ENCODE results near the gene EFNA3. TPM values are rescaled to one million over a fixed set of nuclear protein-coding genes. Genes with fewer than 3 reads are reported as not detected.

EFNA3 gene
- total and polyA plus RNA-seq, 2 experiments from 2014 or later, result 10.3 to 13.6 TPM

GRCh38 chr1:155064832-155065429 lies 13.7 kb upstream of the EFNA3 start:
- Histone ChIP-seq H4K20me1 (replicated peaks; ENCODE audit: insufficient read depth) (peaks cover 22% of the 10 kb centered on the region), H3K79me2 (replicated peaks; ENCODE audit: insufficient read depth) (peaks cover 14% of the 10 kb centered on the region), H3K27me3 (ENCODE audit: insufficient read depth) (peaks cover 6% of the 10 kb centered on the region; the same call in 1 of the 2 replicates), H3K27ac (ENCODE audit: low read depth) (no peak overlapping the region), H3K4me2 (peak overlapping the region; percentile 94), H3K9me2 (ENCODE audit: insufficient read depth) (no peaks in the 10 kb centered on the region), H3K4me1 (ENCODE audit: insufficient read depth) (peaks cover 16% of the 10 kb centered on the region), H3K4me3 (peak overlapping the region; percentile 97), H2AFZ (no peak overlapping the region), H3F3A (replicated peaks; ENCODE audit: low read depth) (peaks cover 27% of the 10 kb centered on the region), H3K36me3 (ENCODE audit: insufficient read depth) (no peaks in the 10 kb centered on the region)
- peak overlapping the region; percentile 83 for H3K4me3 Mint-ChIP-seq
- H3K4me1 Mint-ChIP-seq, result peaks cover 36% of the 10 kb centered on the region
- H3K27ac Mint-ChIP-seq, result no peak overlapping the region; the same call in none of the 2 replicates
- TF ChIP-seq JUNB (IDR thresholded peaks at IDR 0.05; ENCODE audit: unreplicated experiment), result no peak
- no peak for TF ChIP-seq STAT1 (IDR thresholded peaks at IDR 0.05; ENCODE audit: unreplicated experiment)
- TF ChIP-seq ZNF331 (CRISPR knock-in tag; IDR thresholded peaks at IDR 0.05; ENCODE audit: low read depth), result no peak
- TF ChIP-seq CTCF (conservative IDR thresholded peaks at IDR 0.05; ENCODE audit: low read depth in 2 of 2), result no peak
- TF ChIP-seq REST (IDR thresholded peaks at IDR 0.05; ENCODE audit: unreplicated experiment), result no peak
- TF ChIP-seq EZH2 (IDR thresholded peaks at IDR 0.05; ENCODE audit: low read depth, unreplicated experiment), result no peak
- TF ChIP-seq ZNF462 (CRISPR knock-in tag; IDR thresholded peaks at IDR 0.05), result no peak
- TF ChIP-seq ZNF114 (CRISPR knock-in tag; IDR thresholded peaks at IDR 0.05), result no peak
- TF ChIP-seq POLR2AphosphoS5 (IDR thresholded peaks at IDR 0.05; ENCODE audit: low read depth), result no peak
- no peak for TF ChIP-seq EZH2phosphoT487 (IDR thresholded peaks at IDR 0.05; ENCODE audit: unreplicated experiment)
- TF ChIP-seq ETS1 (IDR thresholded peaks at IDR 0.05), result no peak
- no peak for TF ChIP-seq CREB1 (CRISPR knock-in tag; IDR thresholded peaks at IDR 0.05; ENCODE audit: low read depth)
- no peak for TF ChIP-seq NANOG (IDR thresholded peaks at IDR 0.05; ENCODE audit: borderline replicate concordance)
- H3K27me3 Mint-ChIP-seq (ENCODE audit: insufficient read depth, low read depth, poor library complexity), result peaks cover 11% of the 10 kb centered on the region
- peak; percentile 28 for DNase-seq (ENCODE audit: low spot score)
- peaks cover 30% of the 10 kb centered on the region for H3K36me3 Mint-ChIP-seq (ENCODE audit: low read depth)
- ATAC-seq, result no peak
- H3K9me3 Mint-ChIP-seq, result no peaks in the 10 kb centered on the region
